Stimulated activated CD4-positive, alpha-beta T cell treated with anti-CD3 and anti-CD28 coated beads, TNF-alpha, amount 100 ng/mL, for 4 hours (primary cell): ENCODE data around the gene POMGNT1.

Experiments used
- DNase-seq, 3 experiments: peaks; one replicate each; pipeline ENCODE4 v3.0.0-alpha.2; 2020; ENCODE audit warnings: low read depth in 3 of 3

POMGNT1 gene

GRCh38 chr1:46210561-46210960 is 12.3 kb upstream of the POMGNT1 start:
- no peak for DNase-seq

GRCh38 chr1:46206399-46206798 is 8.2 kb upstream of the POMGNT1 start:
- no peak for DNase-seq

- no peak for DNase-seq
Observed at GRCh38 chr1:46205791-46206190, 7.6 kb upstream of the POMGNT1 start.

GRCh38 chr1:46205141-46205540 is 6.9 kb upstream of the POMGNT1 start:
- no peak for DNase-seq

- DNase-seq, result no peak
Observed at GRCh38 chr1:46204406-46204742, 6.1 kb upstream of the POMGNT1 start.

GRCh38 chr1:46203738-46204405 is 5.6 kb upstream of the POMGNT1 start:
- no peak for DNase-seq

GRCh38 chr1:46199233-46199749 is 1.1 kb upstream of the POMGNT1 start:
- no peak for DNase-seq

- DNase-seq, result no peak
Observed at GRCh38 chr1:46197560-46197963, 672 bp downstream of the POMGNT1 start.

- DNase-seq, result no peak
Observed at GRCh38 chr1:46196609-46197008, 1.6 kb downstream of the POMGNT1 start.

GRCh38 chr1:46194641-46195193 is 3.5 kb downstream of the POMGNT1 start:
- DNase-seq, result no peak

GRCh38 chr1:46193984-46194570 is 4.2 kb downstream of the POMGNT1 start:
- DNase-seq, result no peak

GRCh38 chr1:46193285-46193684 is 4.9 kb downstream of the POMGNT1 start:
- DNase-seq, result no peak

- no peak for DNase-seq
Observed at GRCh38 chr1:46192171-46192570, 6.1 kb downstream of the POMGNT1 start.

- no peak for DNase-seq
Observed at GRCh38 chr1:46191033-46191701, 7.1 kb downstream of the POMGNT1 start.

- DNase-seq, result no peak
Observed at GRCh38 chr1:46190539-46190938, 7.7 kb downstream of the POMGNT1 start.

- no peak for DNase-seq
Observed at GRCh38 chr1:46188295-46189030, 9.8 kb downstream of the POMGNT1 start.

- DNase-seq, result no peak
Observed at GRCh38 chr1:46187106-46187869, 10.9 kb downstream of the POMGNT1 start.

GRCh38 chr1:46186076-46186475 is 12.2 kb downstream of the POMGNT1 start:
- DNase-seq, result no peak

GRCh38 chr1:46184920-46185658 is 13.1 kb downstream of the POMGNT1 start:
- peak in 1 of 3 experiments; percentile 40 for DNase-seq

GRCh38 chr1:46183926-46184557 is 14.2 kb downstream of the POMGNT1 start:
- no peak for DNase-seq
